Body of pancreas (tissue), 4 donors: Measurements from ENCODE around the gene PIEZO2.

Experiments
- CTCF ChIP-seq, 7 experiments: fragments of 450-650 bp in 4 of 7; fragments of 200-600 bp in 3 of 7; sonication (generic) in 3 of 7; IDR thresholded peaks; one replicate each; pipeline ENCODE4 v1.5.1; 2016 to 2019; ENCODE audit warnings: antibody characterized with exemption in 7 of 7
- POLR2A ChIP-seq, 3 donors: fragments of 450-650 bp; IDR thresholded peaks; one replicate each; pipeline ENCODE4 v1.6.1; 2016; ENCODE audit warnings: antibody characterized with exemption in 3 of 3, mild to moderate bottlenecking in 2 of 3

- no peak for TF ChIP-seq CTCF (IDR thresholded peaks at IDR 0.05)
- TF ChIP-seq POLR2A (IDR thresholded peaks at IDR 0.05) = no peak
Measured at GRCh38 chr18:11183637-11184036, 34.3 kb upstream of the PIEZO2 start.
